ENCODE measurements around the gene TFAP2D.

Gene TFAP2D

DNA sequence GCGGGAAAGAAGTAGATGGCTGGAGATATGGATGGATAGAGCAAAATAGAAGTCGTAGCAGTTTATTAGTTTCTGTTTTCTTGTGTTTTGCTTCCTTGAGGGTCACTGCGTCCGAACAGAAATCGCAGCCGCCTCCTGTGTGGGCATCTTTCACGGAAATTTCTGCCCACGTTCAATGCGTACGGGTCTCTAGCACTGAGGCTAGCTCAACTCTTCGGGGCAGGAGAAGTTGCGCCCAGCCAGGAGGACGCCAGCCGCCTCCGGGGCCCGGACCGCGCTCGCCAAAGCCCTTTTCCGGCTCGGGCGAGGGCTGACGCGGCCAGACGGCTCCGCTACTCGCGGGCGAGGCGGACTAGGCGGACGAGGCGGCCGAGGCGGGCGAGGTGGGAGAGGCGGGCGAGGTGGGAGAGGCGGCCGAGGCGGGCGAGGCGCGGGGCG, 106.2 kb downstream of the TFAP2D start:
- DNase-seq (ENCODE audit: low spot score): peak; percentile 73

DNA sequence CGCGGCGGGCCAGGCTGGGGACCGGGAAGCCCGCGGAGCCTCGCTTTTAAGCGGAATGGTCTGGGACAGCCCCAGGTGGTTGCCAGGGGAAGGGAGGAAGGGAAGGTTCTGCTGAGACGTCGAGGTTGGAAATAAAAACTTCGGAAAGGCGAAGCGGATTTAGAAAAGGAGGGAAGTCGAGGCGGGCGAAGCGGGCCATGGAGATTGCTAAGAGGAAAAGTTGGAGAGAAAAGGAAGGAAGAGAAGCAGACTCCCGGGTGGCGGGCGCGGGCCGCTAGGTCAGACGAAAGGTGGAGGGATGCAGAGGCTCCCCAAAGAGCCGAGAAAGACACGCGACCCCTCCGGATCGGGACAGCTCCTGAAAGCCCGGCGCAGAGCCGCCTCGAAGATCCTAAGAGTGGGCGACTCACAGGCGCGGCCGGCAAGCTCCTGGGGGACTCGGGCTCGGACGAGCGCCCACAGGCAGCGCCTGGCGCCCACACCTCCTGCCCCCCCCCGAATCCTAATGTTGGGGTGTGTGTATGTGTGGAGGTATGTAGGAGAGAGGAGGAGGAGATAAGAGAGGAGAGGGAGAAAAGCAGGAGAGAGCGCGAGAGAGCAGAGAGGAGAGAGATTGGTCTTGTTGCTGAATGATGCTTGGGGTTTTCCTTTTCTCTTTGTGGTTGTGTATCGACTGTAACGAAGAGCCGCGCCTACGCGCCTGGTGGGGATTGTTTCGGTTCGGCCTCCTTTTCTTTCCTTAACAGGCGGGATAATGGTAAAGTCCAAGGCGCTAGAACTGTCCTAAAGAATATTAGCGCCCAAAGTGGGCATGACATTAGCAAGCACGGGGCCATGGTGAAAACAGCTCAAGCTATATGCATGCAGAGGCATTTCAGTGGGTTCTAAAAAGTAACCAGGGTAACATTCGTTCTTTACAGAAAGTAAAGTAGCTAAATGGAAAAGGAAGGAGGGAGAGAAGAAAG, 106.9 kb downstream of the TFAP2D start:
- peak; percentile 70 for DNase-seq (ENCODE audit: low spot score)

DNA sequence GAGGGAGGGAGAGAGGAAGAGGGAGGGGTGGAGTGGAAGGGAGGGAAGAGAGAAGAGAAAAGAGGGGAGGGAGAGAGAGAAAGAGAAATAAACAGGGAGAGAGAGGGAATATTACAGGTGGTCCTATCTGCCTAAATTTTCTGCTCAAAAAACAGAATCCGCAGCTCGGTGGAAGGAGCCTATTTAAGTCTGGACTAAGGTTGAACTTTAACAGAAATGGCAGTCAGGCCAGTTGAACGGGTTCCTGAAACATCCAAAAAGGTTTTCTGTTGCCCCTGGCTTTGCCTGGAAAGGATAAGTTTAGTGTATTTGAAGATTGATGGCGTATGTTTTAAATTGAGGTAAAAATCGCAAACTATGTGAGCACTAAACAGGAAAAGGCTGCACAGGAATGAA, 107.5 kb downstream of the TFAP2D start:
- DNase-seq (ENCODE audit: low spot score): no peak

DNA sequence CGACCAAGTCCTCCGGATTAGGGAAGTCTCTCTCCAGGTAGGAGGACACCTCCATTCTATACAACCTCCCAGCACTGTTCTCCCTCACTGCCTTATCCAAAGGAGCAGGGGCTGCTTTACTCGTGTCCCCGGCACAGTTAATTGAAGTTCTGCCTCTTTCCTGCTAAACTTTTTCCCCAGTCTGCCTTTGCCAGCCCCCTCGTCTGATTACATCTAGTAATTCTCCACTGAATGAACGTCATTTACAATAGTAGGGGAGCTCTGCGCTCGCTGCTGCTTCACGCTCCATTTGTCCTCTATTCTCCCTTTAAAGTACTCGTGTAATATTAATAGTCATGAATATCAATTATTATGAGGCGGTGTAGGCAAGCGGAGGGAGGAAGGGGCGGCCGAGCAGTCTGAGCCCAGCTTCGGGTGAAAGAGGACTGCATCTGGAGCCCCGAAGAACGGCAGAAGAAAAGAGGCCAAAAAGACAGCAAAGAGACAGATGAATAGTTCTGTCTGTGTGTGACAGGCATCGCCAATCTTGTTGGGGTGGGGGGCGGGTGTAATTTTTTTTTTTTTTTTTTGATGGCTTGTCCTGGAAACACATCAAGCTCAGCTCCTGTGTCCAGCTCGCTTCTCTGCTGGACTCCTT, 108.2 kb downstream of the TFAP2D start:
- no peak for DNase-seq (ENCODE audit: low spot score)

DNA sequence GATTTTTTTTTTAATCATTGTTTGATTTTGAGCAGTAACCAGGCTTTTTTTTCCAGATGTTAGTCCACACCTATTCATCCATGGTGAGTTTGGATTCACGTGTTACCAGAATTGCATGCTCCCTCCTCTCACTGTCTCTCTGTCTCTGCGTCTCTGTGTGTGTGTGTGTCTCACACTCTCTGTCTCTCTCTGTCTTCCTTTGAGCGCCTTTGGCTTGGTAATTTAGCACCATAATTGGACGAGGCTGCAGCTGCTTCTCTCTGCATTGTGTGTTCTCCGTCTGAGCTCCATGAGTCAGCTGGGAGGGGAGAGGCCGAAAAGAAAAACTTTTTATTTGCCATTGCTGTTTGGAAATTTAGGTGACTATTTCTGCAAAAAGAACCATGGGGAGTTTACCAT, 108.8 kb downstream of the TFAP2D start:
- DNase-seq (ENCODE audit: low spot score): no peak

Data from ecto neural progenitor cell (in vitro differentiated cells).